GM18511 (cell line): ENCODE measurements around the gene LAP3.

Source experiments
- ATAC-seq: cut with Tn5 transposase; IDR thresholded peaks from one replicate; pipeline ENCODE4 v1.9.1; 2021; ENCODE audit warnings: mild to moderate bottlenecking, moderate library complexity; ENCODE audit not compliant: unreplicated experiment

Gene LAP3

GRCh38 chr4:17614416-17615299 lies 37.7 kb downstream of the LAP3 start, which contains the start of gene MED28:
Gene MED28, plus strand, starts transcription at chr4:17614641. Its CDS starts 14 bp downstream, at chr4:17614655.
- ATAC-seq: peak; percentile 96

DNA sequence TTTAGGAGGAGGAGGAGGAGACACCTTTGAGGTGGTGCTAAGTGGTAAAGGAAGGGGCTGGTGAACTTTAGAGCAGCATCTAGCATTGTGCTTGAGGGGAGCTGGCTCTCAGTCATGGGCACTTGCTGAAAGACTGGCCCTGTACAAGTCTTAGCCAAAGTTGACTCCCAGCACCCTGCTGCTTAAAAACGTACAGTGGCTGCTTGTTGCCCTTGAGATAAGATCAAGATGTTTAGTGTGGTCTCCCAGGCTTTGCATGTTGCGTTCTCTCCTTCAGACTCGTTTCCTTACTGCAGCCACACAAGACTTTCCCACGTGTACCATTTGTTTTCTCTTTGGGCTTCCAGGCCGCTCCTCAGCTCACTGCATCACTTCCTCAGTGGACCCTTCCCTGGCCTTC lies 39.3 kb downstream of the LAP3 start:
- no peak for ATAC-seq

GRCh38 chr4:17618926-17619325 lies 41.9 kb downstream of the LAP3 start:
- ATAC-seq: no peak

DNA sequence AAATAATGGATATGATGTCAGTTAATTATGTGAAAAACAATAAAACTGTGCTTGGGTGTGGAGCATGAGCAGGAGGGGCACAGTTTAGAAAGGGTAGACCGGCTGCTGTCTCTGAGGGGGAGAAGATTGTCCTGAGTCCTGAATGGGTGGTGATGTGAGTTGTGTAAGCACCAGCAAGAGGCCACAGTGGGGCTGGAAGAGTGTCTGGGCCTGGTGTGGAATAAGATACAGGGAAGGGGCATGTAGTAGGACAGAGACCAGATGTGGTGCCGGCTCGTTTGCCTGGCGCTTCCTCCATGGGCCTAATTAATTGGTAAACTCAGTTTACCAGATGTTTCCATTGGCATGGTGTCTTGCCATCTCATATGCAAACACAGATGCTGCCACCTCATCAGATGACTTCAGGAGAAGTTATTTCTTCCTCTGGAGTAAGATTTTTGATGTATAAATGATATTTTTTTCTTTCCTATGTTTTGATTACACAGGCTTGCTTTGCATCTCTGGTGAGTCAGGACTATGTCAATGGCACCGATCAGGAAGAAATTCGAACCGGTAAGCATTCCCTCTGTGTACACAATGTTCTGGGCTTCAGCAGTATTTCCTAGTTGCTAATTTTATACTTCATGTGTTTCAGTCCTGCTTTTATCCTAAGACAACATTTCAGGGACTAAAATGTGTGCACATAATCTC lies 42.6 kb downstream of the LAP3 start:
- ATAC-seq: no peak

- ATAC-seq: no peak
Observed at GRCh38 chr4:17623451-17624001, 46.5 kb downstream of the LAP3 start.

DNA sequence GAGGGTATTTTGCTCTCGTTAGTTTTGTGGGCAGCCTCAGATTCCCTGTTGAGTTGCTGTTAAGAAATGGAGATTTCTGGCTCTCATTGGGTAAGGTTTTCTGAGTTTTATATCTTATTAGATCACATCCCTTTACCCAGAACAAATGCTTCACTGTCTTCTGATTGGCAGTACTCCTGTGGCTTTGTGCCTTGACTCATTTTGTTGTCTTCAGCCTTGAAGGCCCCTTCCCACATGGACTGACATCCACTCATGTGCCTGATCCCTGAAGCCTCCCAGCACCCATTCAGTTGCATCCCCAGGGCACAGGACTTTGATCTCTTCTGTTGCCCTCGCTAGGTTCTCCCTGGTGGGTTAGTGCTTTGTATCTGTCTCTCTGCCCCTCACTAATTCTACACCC lies 47.8 kb downstream of the LAP3 start:
- ATAC-seq: no peak

DNA sequence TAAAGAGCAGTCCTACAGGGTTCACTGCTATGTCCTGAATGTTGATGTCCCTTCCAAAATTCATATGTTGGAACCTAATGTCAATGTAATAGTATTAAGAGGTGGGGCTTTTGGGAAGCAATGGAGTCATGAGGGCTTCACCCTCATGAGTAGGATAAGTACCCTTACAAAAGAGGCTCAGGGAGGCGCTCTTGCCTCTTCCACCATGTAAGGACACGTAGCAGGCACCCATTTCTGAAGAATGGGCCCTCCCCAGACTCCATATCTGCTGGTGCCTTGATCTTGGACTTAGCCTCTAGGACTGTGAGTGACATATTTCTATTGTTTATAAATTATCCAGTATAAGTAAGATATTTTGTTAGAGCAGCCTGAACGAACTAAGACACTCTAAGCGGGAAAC lies 53.2 kb downstream of the LAP3 start:
- no peak for ATAC-seq

GRCh38 chr4:17633600-17633999 lies 56.6 kb downstream of the LAP3 start:
- ATAC-seq: no peak

DNA sequence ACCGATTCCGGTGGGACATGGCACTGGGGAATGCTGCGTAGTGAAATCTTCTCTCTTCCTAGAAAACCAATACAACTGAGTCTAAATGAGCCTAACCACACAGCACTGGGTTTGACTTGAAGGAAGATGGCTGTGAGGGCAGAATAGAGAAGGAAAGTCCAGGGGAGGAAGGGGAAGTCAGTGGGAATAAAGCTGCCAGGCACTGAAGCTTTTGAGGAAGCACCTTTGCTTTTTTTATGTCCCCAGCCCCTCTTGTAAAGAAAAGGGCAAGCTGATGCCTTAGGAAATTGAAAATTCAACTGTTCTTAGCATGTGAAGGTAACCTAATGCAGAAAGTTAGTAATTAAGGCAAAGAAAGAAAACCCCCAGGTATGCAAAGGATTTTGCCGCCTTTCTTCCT lies 58.1 kb downstream of the LAP3 start:
- no peak for ATAC-seq

DNA sequence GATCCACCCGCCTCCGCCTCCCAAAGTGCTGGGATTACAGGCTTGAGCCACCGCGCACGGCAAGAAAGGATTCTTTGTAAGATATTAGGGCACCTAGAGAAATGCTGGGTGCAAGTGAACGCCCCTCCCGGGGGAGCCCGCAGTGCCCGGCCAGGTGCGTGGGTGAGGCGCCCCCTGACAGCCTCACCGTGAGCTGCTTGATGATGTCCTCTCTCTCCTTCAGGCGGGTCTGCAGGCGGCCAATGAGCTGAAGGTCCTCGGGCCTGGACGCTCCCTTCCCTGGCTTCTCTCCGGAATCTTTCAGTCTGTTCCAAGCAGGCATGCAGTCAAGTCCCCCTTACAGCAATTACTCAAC lies 59.3 kb downstream of the LAP3 start:
- peak; percentile 18 for ATAC-seq

GRCh38 chr4:17636696-17637622 lies 60.0 kb downstream of the LAP3 start:
- peak; percentile 91 for ATAC-seq

DNA sequence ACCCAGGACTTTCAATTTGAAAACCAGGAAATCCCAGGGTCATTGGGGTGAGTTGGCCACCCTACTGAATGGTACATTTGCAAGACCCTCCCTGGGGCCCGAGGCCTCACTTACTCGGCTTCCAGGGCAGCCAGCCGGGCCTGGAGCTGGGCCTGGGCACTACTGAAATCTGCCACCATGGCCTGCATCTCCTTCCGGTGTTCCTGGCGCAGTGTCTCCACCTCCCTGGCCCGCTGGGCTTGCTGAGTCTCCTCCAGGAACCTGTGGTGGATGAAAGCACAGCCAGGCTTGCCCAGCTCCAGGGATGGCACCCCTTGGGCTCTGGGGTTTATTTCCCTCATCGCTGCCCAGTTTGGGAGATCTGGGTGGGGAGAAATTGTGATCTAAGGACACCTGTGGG lies 62.1 kb downstream of the LAP3 start:
- no peak for ATAC-seq

GRCh38 chr4:17642398-17642783 lies 65.4 kb downstream of the LAP3 start:
- ATAC-seq: no peak

- ATAC-seq: no peak
Observed at GRCh38 chr4:17646693-17647092, 69.7 kb downstream of the LAP3 start.

- ATAC-seq: no peak
Observed at GRCh38 chr4:17647176-17647806, 70.3 kb downstream of the LAP3 start.

DNA sequence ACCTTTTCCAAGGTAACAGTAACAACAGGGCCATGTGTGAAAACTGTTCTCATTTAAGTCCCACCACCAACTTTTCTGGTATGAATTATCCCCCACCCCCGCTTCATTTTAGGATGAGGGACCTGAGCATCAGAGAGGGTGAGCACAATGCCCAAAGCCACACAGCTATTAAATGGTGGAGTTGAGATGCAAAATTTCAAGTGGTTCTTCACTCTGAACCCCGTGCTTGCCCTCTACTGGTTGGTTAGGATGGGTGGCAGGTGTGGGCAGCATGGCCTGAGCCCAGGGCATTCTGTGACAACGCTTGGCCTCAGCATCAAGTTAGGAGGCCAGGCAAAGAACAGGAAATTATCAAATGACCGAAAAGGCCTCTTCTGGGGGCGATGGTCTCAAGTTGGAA lies 70.9 kb downstream of the LAP3 start:
- no peak for ATAC-seq

- no peak for ATAC-seq
Observed at GRCh38 chr4:17650406-17650805, 73.4 kb downstream of the LAP3 start.

DNA sequence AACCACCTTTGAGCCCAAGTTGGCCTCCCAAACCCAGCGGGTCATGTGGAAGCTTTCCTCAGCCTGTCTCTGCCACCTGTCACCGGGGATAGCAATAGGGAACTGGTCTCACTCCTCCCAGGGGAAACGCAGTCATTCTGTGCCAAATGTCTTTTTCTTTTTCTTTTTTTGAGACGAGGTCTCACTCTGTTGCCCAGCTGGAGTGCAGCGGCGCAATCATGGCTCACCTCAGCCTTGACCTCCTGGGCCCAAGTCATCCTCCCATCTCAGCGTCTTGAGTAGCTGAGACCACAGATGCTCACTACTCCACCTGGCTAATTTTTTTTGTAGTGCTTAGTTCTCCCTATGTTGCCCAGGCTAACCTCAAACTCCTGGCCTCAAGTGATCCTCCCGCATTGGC lies 77.7 kb downstream of the LAP3 start:
- ATAC-seq: no peak

DNA sequence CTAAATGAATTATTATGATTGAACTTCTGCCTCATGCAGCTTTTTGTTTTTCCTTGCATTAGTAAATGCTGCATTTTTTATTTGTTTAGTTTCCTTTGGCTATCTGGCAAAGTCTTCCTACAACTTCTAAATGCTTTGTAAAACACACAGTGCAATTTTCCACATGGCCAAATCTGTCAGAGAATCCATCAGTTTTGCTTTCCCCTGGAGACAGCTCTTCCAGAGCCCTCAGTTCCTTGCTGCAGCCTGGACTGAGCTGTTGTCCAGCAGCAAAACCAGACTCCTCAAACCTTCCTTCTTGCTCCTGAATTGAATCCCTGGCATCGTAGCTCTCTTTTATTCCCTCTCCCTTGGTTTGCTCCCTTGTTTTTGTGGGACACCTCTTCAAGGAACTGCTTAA lies 80.1 kb downstream of the LAP3 start:
- ATAC-seq: no peak
